Sigmoid colon (tissue), 7 donors: Measurements from ENCODE around the gene TPK1. TPM values are rescaled to one million over a fixed set of nuclear protein-coding genes. Genes with fewer than 3 reads are reported as not detected.

Experiments
- DNase-seq: peaks from one replicate; pipeline ENCODE4 v3.0.0-alpha.2; 2019
- H3K27ac ChIP-seq, 4 donors: fragments of 200-600 bp; sonication (generic); one replicate each; pipeline ENCODE4 v1.5.1; 2016 to 2019; ENCODE audit warnings: mild to moderate bottlenecking in 1 of 4
- H3K27me3 ChIP-seq, 3 donors: fragments of 200-600 bp; sonication (generic); one replicate each; pipeline ENCODE4 v1.5.1; 2019; ENCODE audit warnings: mild to moderate bottlenecking in 1 of 3
- H3K36me3 ChIP-seq, 4 donors: fragments of 200-600 bp; sonication (generic); one replicate each; pipeline ENCODE4 v1.5.1; 2016 to 2019
- H3K4me1 ChIP-seq, 4 donors: fragments of 200-600 bp; sonication (generic); one replicate each; pipeline ENCODE4 v1.5.1; 2017 to 2019
- H3K4me3 ChIP-seq, 4 donors: fragments of 200-600 bp; sonication (generic); one replicate each; pipeline ENCODE4 v1.5.1; 2017 to 2019; ENCODE audit warnings: mild to moderate bottlenecking in 2 of 4, moderate library complexity in 1 of 4
- H3K9me3 ChIP-seq, 4 donors: fragments of 200-600 bp in 3 of 4; sonication (generic) in 3 of 4; one replicate each; pipeline versions ENCODE4 v1.5.1 to v1.6.1; 2013 to 2019
- EP300 ChIP-seq, 4 donors: sonication (generic); formaldehyde crosslinking; IDR thresholded peaks; one replicate each; pipeline ENCODE4 v1.6.1; 2017; ENCODE audit warnings: antibody characterized with exemption in 4 of 4
- POLR2A ChIP-seq, 2 donors: fragments of 450-650 bp; IDR thresholded peaks; one replicate each; pipeline ENCODE4 v1.6.1; 2016; ENCODE audit warnings: antibody characterized with exemption in 2 of 2, mild to moderate bottlenecking in 2 of 2, moderate library complexity in 2 of 2
- POLR2AphosphoS5 ChIP-seq, 4 donors: sonication (generic); formaldehyde crosslinking; IDR thresholded peaks; one replicate each; pipeline ENCODE4 v1.6.1; 2017; ENCODE audit warnings: antibody characterized with exemption in 4 of 4
- WGBS, 2 donors: extraction: QIAGEN DNeasy Blood & Tissue Kit; methylation state at CpG; one replicate each; pipeline ENCODE4 v1.1.7; 2013; 5-methylcytosine and 5-hydroxymethylcytosine counted together
- intact Hi-C: fragments of 100-400 bp; cut with DNase I; formaldehyde crosslinking; loops from one replicate; pipeline ENCODE4 v1.15.1; 2023
- polyA plus RNA-seq, 3 donors: library from polyadenylated mRNA; stranded (reverse); fragments of 200-250 nt; gene quantifications; one replicate each; pipeline ENCODE4 v1.2.3, GENCODE V29; 2013
- total RNA-seq, 4 donors: library from RNA; depleted of rRNA; stranded (reverse); fragments of >200 nt; gene quantifications; one replicate each; pipeline ENCODE4 v1.1.0, GENCODE V29; 2016
- TF ChIP-seq, protein P1 (sequence below), 4 experiments: fragments of 450-650 bp in 3 of 4; fragments of 200-600 bp in 1 of 4; IDR thresholded peaks; one replicate each; pipeline ENCODE4 v1.5.1; 2016 to 2019; ENCODE audit warnings: antibody characterized with exemption in 4 of 4, mild to moderate bottlenecking in 3 of 4, moderate library complexity in 2 of 4
- donor health status: healthy with polysubstance abuse.
- donor health status: Bipolar disorder and iron deficiency.
- donor health status: healthy.

The TPK1 gene
- total and polyA plus RNA-seq, 7 donors, result 4.1 to 14.3 (median 7.2) TPM

DNA sequence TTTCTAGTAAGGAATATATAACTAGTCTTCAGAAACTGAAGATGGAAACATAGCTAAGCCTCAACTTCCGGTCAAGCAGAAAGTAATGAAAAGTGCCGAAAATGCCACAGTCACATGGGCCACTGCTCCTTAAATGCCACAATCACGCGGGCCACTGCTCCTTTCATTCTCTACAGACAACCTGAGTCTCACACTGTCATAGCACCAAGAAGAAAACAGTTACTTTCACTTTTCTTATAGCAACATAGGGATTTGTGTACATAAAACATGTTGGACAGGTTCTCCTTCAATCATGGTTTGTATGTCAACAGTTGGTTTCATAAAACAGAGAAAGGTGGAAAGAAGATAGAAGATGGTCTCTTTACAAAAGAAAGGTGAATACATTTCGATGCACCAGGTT is 383.8 kb downstream of the TPK1 start:
- WGBS, 2 donors, result 30 to 67% methylated on average over 5 of the region's 5 CpGs
- Histone ChIP-seq H3K27me3 (no peaks in the 10 kb centered on the region), H3K27ac (no peak overlapping the region), H3K9me3 (peaks cover 0 to 1% (median 0%) of the 10 kb centered on the region in 4 donors), H3K4me3 (no peak overlapping the region), H3K36me3 (no peaks in the 10 kb centered on the region), H3K4me1 (no peaks in the 10 kb centered on the region)
- no peak for DNase-seq
- no peak for TF ChIP-seq EP300 (IDR thresholded peaks at IDR 0.05)
- no peak for TF ChIP-seq POLR2A (IDR thresholded peaks at IDR 0.05)
- TF ChIP-seq, protein P1, sequence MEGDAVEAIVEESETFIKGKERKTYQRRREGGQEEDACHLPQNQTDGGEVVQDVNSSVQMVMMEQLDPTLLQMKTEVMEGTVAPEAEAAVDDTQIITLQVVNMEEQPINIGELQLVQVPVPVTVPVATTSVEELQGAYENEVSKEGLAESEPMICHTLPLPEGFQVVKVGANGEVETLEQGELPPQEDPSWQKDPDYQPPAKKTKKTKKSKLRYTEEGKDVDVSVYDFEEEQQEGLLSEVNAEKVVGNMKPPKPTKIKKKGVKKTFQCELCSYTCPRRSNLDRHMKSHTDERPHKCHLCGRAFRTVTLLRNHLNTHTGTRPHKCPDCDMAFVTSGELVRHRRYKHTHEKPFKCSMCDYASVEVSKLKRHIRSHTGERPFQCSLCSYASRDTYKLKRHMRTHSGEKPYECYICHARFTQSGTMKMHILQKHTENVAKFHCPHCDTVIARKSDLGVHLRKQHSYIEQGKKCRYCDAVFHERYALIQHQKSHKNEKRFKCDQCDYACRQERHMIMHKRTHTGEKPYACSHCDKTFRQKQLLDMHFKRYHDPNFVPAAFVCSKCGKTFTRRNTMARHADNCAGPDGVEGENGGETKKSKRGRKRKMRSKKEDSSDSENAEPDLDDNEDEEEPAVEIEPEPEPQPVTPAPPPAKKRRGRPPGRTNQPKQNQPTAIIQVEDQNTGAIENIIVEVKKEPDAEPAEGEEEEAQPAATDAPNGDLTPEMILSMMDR (IDR thresholded peaks at IDR 0.05), result no peak
- TF ChIP-seq POLR2AphosphoS5 (IDR thresholded peaks at IDR 0.05), result no peak
- intact Hi-C loops, result no loop called here

DNA sequence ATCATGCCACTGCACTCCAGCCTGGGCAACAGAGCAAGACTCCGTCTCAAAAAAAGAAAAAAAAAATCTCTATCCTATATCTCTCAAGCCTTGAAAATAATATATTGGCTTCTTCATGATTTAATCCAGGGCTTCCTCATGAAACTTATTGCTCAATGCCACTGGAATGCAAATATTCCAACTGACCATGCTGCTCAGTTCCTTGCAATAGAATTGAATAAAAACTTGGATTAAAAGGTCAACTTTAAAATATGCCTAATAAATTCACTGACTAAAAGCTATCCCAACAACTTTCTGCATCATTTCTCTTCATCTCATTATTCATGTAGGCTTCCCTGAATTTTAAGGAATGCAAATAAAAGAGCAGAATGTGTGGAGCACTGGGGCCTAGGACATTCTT is 390.3 kb downstream of the TPK1 start:
- no peaks in the 10 kb centered on the region for H3K4me1 ChIP-seq
- intact Hi-C loops, result no loop called here
- no peaks in the 10 kb centered on the region for H3K27me3 ChIP-seq
- TF ChIP-seq EP300 (IDR thresholded peaks at IDR 0.05) (no peak), POLR2A (IDR thresholded peaks at IDR 0.05) (no peak)
- TF ChIP-seq, protein P1 (IDR thresholded peaks at IDR 0.05), result no peak
- WGBS, 2 donors, result 85 to 90% methylated on average over 1 of the region's 1 CpG
- no peak overlapping the region for H3K4me3 ChIP-seq
- H3K27ac ChIP-seq, result no peak overlapping the region
- H3K36me3 ChIP-seq, result no peaks in the 10 kb centered on the region
- DNase-seq, result no peak
- peaks cover 0 to 1% (median 0%) of the 10 kb centered on the region in 4 donors for H3K9me3 ChIP-seq

DNA sequence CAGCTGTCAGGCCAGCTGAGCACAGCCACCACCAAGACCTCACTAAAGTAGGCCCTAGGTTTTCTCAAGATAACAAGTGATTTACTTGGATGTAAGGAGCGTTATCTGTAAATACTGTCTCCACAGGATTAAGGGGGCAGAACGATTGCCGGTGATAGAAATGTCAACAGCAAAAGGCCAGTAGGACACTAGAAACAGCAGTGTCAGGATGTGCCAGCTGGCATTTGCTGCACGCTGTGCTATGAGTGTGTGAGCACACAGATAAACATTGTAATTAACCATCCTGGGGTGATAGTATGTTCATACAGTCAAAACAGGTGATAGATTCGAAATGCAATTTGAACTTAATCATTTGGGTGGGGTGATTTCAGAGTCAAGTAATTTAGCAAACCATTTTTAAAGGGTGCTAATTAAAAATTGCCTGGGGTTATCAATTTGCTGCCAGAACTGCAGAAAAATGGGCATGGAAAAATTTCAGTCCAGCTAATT is 396.1 kb downstream of the TPK1 start:
- no peak for DNase-seq
- no peak for TF ChIP-seq POLR2AphosphoS5 (IDR thresholded peaks at IDR 0.05)
- TF ChIP-seq POLR2A (IDR thresholded peaks at IDR 0.05), result no peak
- TF ChIP-seq EP300 (IDR thresholded peaks at IDR 0.05), result no peak
- TF ChIP-seq, protein P1 (IDR thresholded peaks at IDR 0.05), result no peak
- Histone ChIP-seq H3K4me1 (no peaks in the 10 kb centered on the region), H3K4me3 (no peak overlapping the region), H3K27ac (no peak overlapping the region), H3K9me3 (no peaks in the 10 kb centered on the region), H3K36me3 (no peaks in the 10 kb centered on the region), H3K27me3 (no peaks in the 10 kb centered on the region)
- WGBS, 2 donors, result 42 to 57% methylated on average over 5 of the region's 5 CpGs
- intact Hi-C loops, result no loop called here

DNA sequence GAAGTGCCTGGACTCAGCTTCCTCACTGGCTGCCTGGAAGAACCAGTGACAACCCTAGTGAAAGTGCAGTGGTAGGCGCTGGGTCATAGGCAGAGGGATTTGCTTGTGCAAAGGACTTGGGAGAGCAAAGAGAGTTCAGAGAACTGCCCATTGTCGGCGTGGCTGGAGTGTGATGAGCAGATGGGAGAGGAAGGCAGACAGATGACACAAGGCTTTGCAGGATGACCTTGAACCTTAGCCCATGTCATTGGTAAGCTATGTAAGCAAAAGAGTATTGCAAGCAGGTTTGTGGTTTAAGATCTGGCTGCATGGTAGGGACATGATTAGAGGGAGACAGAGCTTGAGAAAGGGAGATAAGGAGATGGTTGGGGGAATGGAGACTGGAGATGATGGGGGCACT is 397.1 kb downstream of the TPK1 start:
- 90 to 91% methylated on average over 3 of the region's 3 CpGs for WGBS, 2 donors
- H3K4me3 ChIP-seq, result no peak overlapping the region
- H3K27ac ChIP-seq, result no peak overlapping the region
- H3K4me1 ChIP-seq, result no peaks in the 10 kb centered on the region
- DNase-seq, result no peak
- H3K9me3 ChIP-seq, result no peaks in the 10 kb centered on the region
- no peaks in the 10 kb centered on the region for H3K36me3 ChIP-seq
- TF ChIP-seq POLR2A (IDR thresholded peaks at IDR 0.05), result no peak
- no peak for TF ChIP-seq POLR2AphosphoS5 (IDR thresholded peaks at IDR 0.05)
- TF ChIP-seq, protein P1 (IDR thresholded peaks at IDR 0.05), result no peak
- no peak for TF ChIP-seq EP300 (IDR thresholded peaks at IDR 0.05)
- intact Hi-C loops, result no loop called here
- H3K27me3 ChIP-seq, result no peaks in the 10 kb centered on the region
